Measurements from ENCODE around the gene FAF1.
A peak's percentile ranks its signal among the peaks of the same experiment; 100 is the strongest.

The FAF1 gene

DNA sequence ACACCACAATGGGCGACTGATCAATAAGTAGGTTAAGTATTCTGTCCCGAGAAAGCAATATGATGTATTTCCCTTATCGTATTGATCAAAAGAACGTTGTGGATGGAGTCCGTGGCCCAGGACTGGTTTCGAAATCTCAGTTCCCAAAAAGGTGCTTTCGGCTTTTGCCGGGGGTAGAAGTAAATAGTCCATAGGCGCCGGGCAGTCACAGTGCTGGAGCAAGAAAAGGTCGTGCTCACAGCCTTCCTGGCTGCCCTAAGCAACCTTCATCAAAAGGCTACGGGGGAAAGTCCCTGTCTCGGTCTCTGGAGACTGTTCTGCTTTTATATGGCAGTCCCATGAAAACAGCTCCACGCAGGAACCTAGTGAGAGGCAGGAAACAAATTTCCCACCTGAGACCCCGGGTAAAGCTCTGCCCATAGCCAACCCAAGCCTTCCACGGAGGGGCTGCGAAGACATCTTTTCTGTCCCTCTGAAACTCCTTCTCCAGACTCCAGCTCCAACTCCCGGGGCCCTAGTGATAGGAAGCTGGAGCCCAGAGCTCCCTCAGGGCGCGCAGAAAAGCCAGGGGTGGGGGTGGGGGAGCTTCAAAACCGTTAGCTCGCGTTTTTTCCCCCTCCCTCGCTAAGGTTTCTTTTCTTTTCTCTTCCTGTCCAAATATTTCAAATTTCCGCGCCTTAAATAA lies 17.0 kb upstream of the FAF1 start:
- Histone ChIP-seq H3K36me3 (peaks cover 38% of the 10 kb centered on the region), H3K27ac (peak overlapping the region; percentile 99), H3K27me3 (ENCODE audit: insufficient read depth, low read depth, severe bottlenecking) (no peaks in the 10 kb centered on the region), H3K4me3 (ENCODE audit: low read depth, low read length) (peak overlapping the region; percentile 91), H3K9me3 (ENCODE audit: severe bottlenecking) (no peaks in the 10 kb centered on the region)
- TF ChIP-seq, protein P1, sequence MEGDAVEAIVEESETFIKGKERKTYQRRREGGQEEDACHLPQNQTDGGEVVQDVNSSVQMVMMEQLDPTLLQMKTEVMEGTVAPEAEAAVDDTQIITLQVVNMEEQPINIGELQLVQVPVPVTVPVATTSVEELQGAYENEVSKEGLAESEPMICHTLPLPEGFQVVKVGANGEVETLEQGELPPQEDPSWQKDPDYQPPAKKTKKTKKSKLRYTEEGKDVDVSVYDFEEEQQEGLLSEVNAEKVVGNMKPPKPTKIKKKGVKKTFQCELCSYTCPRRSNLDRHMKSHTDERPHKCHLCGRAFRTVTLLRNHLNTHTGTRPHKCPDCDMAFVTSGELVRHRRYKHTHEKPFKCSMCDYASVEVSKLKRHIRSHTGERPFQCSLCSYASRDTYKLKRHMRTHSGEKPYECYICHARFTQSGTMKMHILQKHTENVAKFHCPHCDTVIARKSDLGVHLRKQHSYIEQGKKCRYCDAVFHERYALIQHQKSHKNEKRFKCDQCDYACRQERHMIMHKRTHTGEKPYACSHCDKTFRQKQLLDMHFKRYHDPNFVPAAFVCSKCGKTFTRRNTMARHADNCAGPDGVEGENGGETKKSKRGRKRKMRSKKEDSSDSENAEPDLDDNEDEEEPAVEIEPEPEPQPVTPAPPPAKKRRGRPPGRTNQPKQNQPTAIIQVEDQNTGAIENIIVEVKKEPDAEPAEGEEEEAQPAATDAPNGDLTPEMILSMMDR (IDR thresholded peaks at IDR 0.05; ENCODE audit: low read depth, low read length) = no peak
- peak; percentile 60 for DNase-seq

DNA sequence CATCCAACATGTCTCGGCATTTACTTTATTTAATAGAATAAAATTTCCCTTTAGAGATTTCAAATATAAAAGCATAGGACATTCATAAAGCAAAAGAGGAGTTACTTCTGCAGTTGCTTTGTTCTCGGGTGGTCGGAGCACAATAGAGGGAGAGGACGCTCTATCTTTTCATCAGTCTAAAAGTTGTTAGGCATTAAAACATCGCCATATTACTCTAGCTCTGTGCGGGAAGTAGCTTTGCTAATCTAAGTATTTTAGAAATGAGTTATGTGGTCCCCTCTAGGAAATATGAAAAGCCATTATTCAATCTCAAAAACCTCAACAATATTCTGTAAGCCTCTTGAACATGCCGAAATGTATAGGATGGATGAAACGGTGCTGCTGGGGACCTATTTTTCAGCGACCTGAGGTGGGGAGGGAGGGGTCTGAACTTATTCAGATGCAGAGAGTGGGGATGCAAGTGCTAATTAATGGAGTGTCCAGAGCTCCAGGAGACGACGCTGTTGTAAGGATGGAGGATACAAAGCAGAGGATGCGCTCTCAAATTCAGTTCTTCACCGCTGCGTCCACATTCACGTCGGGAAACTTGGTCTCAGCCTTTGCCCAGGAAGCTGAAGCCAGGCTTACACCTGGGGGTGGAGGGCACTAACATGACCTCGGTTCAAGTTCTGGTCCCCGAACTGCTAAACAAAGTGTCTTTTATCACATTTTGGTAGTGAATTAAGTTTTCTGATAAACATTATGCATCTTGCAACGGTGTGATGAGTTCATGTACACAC lies 16.2 kb upstream of the FAF1 start:
- no peaks in the 10 kb centered on the region for H3K27me3 ChIP-seq (ENCODE audit: insufficient read depth, low read depth, severe bottlenecking)
- peaks cover 45% of the 10 kb centered on the region for H3K36me3 ChIP-seq
- H3K9me3 ChIP-seq (ENCODE audit: severe bottlenecking) = no peaks in the 10 kb centered on the region
- peak overlapping the region; percentile 99 for H3K27ac ChIP-seq
- peak overlapping the region; percentile 91 for H3K4me3 ChIP-seq (ENCODE audit: low read depth, low read length)
- TF ChIP-seq, protein P1 (IDR thresholded peaks at IDR 0.05; ENCODE audit: low read depth, low read length) = no peak
- peak; percentile 40 for DNase-seq

DNA sequence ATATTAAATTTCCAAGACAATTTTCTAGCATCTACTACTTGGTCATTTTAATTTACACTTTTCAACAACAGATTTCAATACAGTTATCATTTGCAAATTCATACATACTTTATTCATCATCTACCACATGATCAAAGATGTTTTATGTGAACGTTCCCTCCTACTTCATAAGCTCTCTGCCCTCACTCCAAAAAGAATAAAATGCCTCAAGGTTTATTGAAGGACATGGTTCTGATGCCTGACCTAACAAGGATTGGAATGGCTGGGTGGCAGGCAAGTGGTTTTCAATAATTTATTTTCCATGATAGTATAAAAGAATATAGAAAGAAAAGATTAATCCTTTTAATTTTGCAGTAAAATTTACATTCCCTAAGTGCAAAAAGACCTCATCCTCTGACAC lies 15.4 kb upstream of the FAF1 start:
- Histone ChIP-seq H3K4me3 (ENCODE audit: low read depth, low read length) (peak overlapping the region; percentile 91), H3K9me3 (ENCODE audit: severe bottlenecking) (no peaks in the 10 kb centered on the region), H3K27me3 (ENCODE audit: insufficient read depth, low read depth, severe bottlenecking) (no peaks in the 10 kb centered on the region), H3K36me3 (peaks cover 54% of the 10 kb centered on the region), H3K27ac (peak overlapping the region; percentile 99)
- TF ChIP-seq, protein P1 (IDR thresholded peaks at IDR 0.05; ENCODE audit: low read depth, low read length) = no peak
- no peak for DNase-seq

DNA sequence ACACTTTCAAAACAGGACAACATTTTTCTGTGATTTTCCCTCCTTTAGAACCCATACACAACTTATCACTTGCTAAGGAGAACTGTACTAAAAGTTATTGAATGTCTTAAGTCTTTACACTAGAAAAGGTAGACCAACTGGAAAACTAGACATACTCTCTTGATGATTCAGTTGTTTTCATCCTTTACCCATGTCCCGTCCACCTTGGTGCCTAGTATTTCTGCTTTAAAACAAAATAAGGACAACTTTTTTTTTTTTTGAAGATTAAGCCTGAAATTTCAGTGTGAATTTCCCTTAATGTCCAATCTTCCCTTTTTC lies 14.5 kb upstream of the FAF1 start:
- peak overlapping the region; percentile 90 for H3K4me3 ChIP-seq (ENCODE audit: low read depth, low read length)
- peak overlapping the region; percentile 99 for H3K27ac ChIP-seq
- TF ChIP-seq, protein P1 (IDR thresholded peaks at IDR 0.05; ENCODE audit: low read depth, low read length) = no peak
- H3K36me3 ChIP-seq = peaks cover 60% of the 10 kb centered on the region
- H3K27me3 ChIP-seq (ENCODE audit: insufficient read depth, low read depth, severe bottlenecking) = no peaks in the 10 kb centered on the region
- no peaks in the 10 kb centered on the region for H3K9me3 ChIP-seq (ENCODE audit: severe bottlenecking)
- DNase-seq = no peak

DNA sequence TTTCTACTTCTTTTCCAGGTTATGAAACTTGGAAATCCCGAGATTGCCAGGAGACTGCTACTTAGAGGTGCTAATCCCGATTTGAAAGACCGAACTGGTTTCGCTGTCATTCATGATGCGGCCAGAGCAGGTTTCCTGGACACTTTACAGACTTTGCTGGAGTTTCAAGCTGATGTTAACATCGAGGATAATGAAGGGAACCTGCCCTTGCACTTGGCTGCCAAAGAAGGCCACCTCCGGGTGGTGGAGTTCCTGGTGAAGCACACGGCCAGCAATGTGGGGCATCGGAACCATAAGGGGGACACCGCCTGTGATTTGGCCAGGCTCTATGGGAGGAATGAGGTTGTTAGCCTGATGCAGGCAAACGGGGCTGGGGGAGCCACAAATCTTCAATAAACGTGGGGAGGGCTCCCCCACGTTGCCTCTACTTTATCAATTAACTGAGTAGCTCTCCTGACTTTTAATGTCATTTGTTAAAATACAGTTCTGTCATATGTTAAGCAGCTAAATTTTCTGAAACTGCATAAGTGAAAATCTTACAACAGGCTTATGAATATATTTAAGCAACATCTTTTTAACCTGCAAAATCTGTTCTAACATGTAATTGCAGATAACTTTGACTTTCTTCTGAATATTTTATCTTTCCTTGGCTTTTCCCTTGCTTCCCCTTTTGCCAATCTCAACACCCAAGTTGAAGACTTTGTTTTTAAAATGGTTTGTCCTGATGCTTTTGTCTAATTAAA lies 14.0 kb upstream of the FAF1 start:
- H3K9me3 ChIP-seq (ENCODE audit: severe bottlenecking) = no peaks in the 10 kb centered on the region
- peak overlapping the region; percentile 90 for H3K4me3 ChIP-seq (ENCODE audit: low read depth, low read length)
- peak; percentile 43 for DNase-seq
- TF ChIP-seq, protein P1 (IDR thresholded peaks at IDR 0.05; ENCODE audit: low read depth, low read length) = no peak
- peak overlapping the region; percentile 99 for H3K27ac ChIP-seq
- no peaks in the 10 kb centered on the region for H3K27me3 ChIP-seq (ENCODE audit: insufficient read depth, low read depth, severe bottlenecking)
- peaks cover 65% of the 10 kb centered on the region for H3K36me3 ChIP-seq
